Loucy (cell line): Measurements from ENCODE around the gene TAS2R3.

Experiments
- EZH2phosphoT487 ChIP-seq: fragments of 200-600 bp; IDR thresholded peaks from 2 replicates; pipeline ENCODE4 v1.6.1; 2018; ENCODE audit warnings: antibody characterized with exemption, mild to moderate bottlenecking, moderate library complexity, borderline replicate concordance
- TF ChIP-seq, protein P1 (sequence below): fragments of 200-600 bp; sonication (generic); conservative IDR thresholded peaks from 2 replicates; pipeline ENCODE4 v1.5.1; 2014; ENCODE audit warnings: mild to moderate bottlenecking, antibody characterized with exemption, low read length

DNA sequence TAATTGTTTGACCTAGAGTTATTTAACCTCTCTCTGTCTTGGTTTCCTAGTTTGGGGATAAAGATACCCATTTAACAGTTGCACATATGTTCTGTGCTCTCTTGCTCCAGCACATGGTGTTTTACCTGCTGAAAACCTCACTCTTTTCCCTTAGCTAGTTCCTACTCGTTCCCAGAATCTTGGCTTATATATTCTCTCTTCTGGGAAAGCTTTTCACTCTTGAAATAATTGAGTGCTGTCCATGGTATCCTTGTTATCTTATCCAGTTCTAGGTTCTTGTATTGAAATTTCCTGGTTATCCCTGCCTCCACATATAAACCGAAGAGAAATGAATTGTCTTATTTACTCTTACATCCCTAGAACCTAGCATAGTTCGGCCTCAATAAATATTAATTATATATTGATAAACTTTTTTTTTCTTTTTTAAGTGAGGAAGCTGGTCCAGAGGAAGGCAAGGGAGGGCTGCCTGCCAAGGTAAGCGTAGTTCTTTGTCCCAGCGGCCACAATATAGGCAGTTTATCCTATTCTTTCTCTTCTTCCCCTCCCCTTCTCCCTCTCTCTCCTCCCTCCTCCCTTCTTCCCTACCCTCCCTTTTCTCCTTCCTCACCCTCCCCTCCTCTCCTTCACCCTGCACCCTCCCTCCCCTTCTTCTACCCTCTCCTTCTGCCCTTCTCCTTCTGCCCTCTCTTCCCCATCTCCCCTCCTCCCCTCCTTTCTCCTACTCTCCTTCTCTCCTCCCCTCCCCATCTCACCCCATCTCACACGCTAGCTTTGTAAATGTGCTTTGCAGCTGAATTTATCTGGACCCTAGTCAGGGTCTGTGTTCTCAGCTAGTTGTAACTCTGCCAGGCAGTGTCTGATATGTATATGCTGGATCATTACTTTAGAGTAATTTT is 47.9 kb upstream of the TAS2R3 start:
- TF ChIP-seq, protein P1, sequence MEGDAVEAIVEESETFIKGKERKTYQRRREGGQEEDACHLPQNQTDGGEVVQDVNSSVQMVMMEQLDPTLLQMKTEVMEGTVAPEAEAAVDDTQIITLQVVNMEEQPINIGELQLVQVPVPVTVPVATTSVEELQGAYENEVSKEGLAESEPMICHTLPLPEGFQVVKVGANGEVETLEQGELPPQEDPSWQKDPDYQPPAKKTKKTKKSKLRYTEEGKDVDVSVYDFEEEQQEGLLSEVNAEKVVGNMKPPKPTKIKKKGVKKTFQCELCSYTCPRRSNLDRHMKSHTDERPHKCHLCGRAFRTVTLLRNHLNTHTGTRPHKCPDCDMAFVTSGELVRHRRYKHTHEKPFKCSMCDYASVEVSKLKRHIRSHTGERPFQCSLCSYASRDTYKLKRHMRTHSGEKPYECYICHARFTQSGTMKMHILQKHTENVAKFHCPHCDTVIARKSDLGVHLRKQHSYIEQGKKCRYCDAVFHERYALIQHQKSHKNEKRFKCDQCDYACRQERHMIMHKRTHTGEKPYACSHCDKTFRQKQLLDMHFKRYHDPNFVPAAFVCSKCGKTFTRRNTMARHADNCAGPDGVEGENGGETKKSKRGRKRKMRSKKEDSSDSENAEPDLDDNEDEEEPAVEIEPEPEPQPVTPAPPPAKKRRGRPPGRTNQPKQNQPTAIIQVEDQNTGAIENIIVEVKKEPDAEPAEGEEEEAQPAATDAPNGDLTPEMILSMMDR = no peak
- TF ChIP-seq EZH2phosphoT487 = no peak
